Prostate gland (tissue), 2 donors: ENCODE results near the gene NXPE3. TPM values are rescaled to one million over a fixed set of nuclear protein-coding genes. Genes with fewer than 3 reads are reported as not detected.

Source experiments
- DNase-seq: peaks from one replicate; pipeline ENCODE4 v3.0.0-alpha.2; 2019; ENCODE audit warnings: low spot score
- H3K27ac ChIP-seq, 2 donors: fragments of 200-600 bp; sonication (generic); 2 replicates each; pipeline ENCODE4 v1.5.1; 2017 to 2019
- H3K27me3 ChIP-seq: fragments of 200-600 bp; sonication (generic); replicated peaks from 2 replicates; pipeline ENCODE4 v1.5.1; 2019; ENCODE audit not compliant: insufficient read depth
- H3K36me3 ChIP-seq, 2 donors: fragments of 200-600 bp; sonication (generic); 1 replicate in 1 of 2; 2 replicates in 1 of 2; pipeline versions ENCODE4 v1.5.1 to v1.8.1; 2017 to 2019
- H3K4me1 ChIP-seq: fragments of 200-600 bp; sonication (generic); replicated peaks from 2 replicates; pipeline ENCODE4 v1.5.1; 2019
- H3K4me3 ChIP-seq, 2 donors: fragments of 200-600 bp; sonication (generic); 2 replicates each; pipeline ENCODE4 v1.5.1; 2017 to 2019
- H3K9me3 ChIP-seq: fragments of 200-600 bp; sonication (generic); 2 replicates; pipeline ENCODE4 v1.5.1; 2017
- CTCF ChIP-seq, 4 experiments: fragments of 200-600 bp in 2 of 4; fragments of 450-650 bp in 2 of 4; sonication (generic) in 2 of 4; IDR thresholded peaks; 1 replicate in 3 of 4; 2 replicates in 1 of 4; pipeline ENCODE4 v1.5.1; 2016 to 2019; ENCODE audit warnings: antibody characterized with exemption in 4 of 4, mild to moderate bottlenecking in 2 of 4, moderate library complexity in 2 of 4
- POLR2A ChIP-seq: fragments of 450-650 bp; IDR thresholded peaks from one replicate; pipeline ENCODE4 v1.6.1; 2016; ENCODE audit warnings: antibody characterized with exemption, mild to moderate bottlenecking
- POLR2AphosphoS5 ChIP-seq: sonication (generic); formaldehyde crosslinking; IDR thresholded peaks from one replicate; pipeline ENCODE4 v1.6.1; 2017; ENCODE audit warnings: antibody characterized with exemption
- WGBS: methylation state at CpG from one replicate; pipeline ENCODE4 v1.1.5; 2018; 5-methylcytosine and 5-hydroxymethylcytosine counted together
- intact Hi-C: fragments of 100-400 bp; cut with DNase I; formaldehyde crosslinking; loops from one replicate; pipeline ENCODE4 v1.14.2; 2022
- total RNA-seq, 2 donors: library from RNA; depleted of rRNA; stranded (reverse); fragments of >200 nt; gene quantifications; one replicate each; pipeline ENCODE4 v1.1.0, GENCODE V29; 2016

Gene NXPE3
- total RNA-seq, 2 donors from 2014 or later = 7.8 to 14.1 TPM

- peaks cover 7% of the 10 kb centered on the region for H3K4me1 ChIP-seq
- peak overlapping the region; percentile 41 to 54 for H3K4me3 ChIP-seq
- H3K27me3 ChIP-seq = no peaks in the 10 kb centered on the region
- TF ChIP-seq POLR2AphosphoS5 (no peak), CTCF (IDR thresholded peaks at IDR 0.05) (no peak), POLR2A (no peak)
- H3K36me3 ChIP-seq = no peaks in the 10 kb centered on the region
- H3K9me3 ChIP-seq = no peaks in the 10 kb centered on the region
- intact Hi-C loops = no loop called here
- 9% methylated on average over 3 of the region's 3 CpGs for WGBS
- DNase-seq = no peak
- peak overlapping the region; percentile 79 to 90 for H3K27ac ChIP-seq
Measured at GRCh38 chr3:101828276-101828675, 49.3 kb downstream of the NXPE3 start.

- Histone ChIP-seq H3K27ac (peak overlapping the region; percentile 79 to 90), H3K27me3 (no peaks in the 10 kb centered on the region), H3K4me3 (peak overlapping the region in 1 of 2 donors; percentile 54), H3K36me3 (no peaks in the 10 kb centered on the region), H3K4me1 (peaks cover 7% of the 10 kb centered on the region), H3K9me3 (no peaks in the 10 kb centered on the region)
- DNase-seq = no peak
- WGBS = 39% methylated on average over 9 of the region's 9 CpGs
- intact Hi-C loops = no loop called here
- TF ChIP-seq CTCF (IDR thresholded peaks at IDR 0.05) (no peak), POLR2AphosphoS5 (peak; percentile 37)
Measured at GRCh38 chr3:101828691-101829436, 49.9 kb downstream of the NXPE3 start.

- 40% methylated on average over 2 of the region's 2 CpGs for WGBS
- Histone ChIP-seq H3K36me3 (no peaks in the 10 kb centered on the region), H3K9me3 (no peaks in the 10 kb centered on the region), H3K4me1 (peaks cover 7% of the 10 kb centered on the region), H3K27me3 (no peaks in the 10 kb centered on the region), H3K27ac (peak overlapping the region; percentile 79 to 90), H3K4me3 (no peak overlapping the region)
- DNase-seq = no peak
- TF ChIP-seq POLR2A (no peak), CTCF (IDR thresholded peaks at IDR 0.05) (no peak), POLR2AphosphoS5 (no peak)
- intact Hi-C loops = no loop called here
Measured at GRCh38 chr3:101829437-101829830, 50.4 kb downstream of the NXPE3 start.

- intact Hi-C loops = no loop called here
- peaks cover 7% of the 10 kb centered on the region for H3K4me1 ChIP-seq
- no peak overlapping the region for H3K4me3 ChIP-seq
- H3K36me3 ChIP-seq = no peaks in the 10 kb centered on the region
- H3K27ac ChIP-seq = peak overlapping the region in 1 of 2 donors; percentile 79
- no peaks in the 10 kb centered on the region for H3K9me3 ChIP-seq
- no peak for DNase-seq
- WGBS = 54% methylated on average over 2 of the region's 2 CpGs
- H3K27me3 ChIP-seq = no peaks in the 10 kb centered on the region
- no peak for TF ChIP-seq CTCF (IDR thresholded peaks at IDR 0.05)
- no peak for TF ChIP-seq POLR2AphosphoS5
- TF ChIP-seq POLR2A = no peak
Measured at GRCh38 chr3:101829874-101830273, 50.9 kb downstream of the NXPE3 start.

GRCh38 chr3:101833446-101833974 is 54.5 kb downstream of the NXPE3 start:
- H3K27ac ChIP-seq = no peak overlapping the region
- no peak overlapping the region for H3K4me3 ChIP-seq
- DNase-seq = no peak
- TF ChIP-seq POLR2AphosphoS5 = no peak
- 78% methylated on average over 2 of the region's 2 CpGs for whole genome bisulfite sequencing
- intact Hi-C loops = no loop called here
- no peaks in the 10 kb centered on the region for H3K9me3 ChIP-seq
- no peaks in the 10 kb centered on the region for H3K36me3 ChIP-seq
- H3K27me3 ChIP-seq = no peaks in the 10 kb centered on the region
- H3K4me1 ChIP-seq = peaks cover 7% of the 10 kb centered on the region
